ENCODE measurements around the gene KCNK3.
"Not testable (repeated sequence)": the region's sequence is repeated elsewhere in the genome, so short reads cannot be mapped to it uniquely, and the experiment has no call there.

KCNK3 gene

DNA sequence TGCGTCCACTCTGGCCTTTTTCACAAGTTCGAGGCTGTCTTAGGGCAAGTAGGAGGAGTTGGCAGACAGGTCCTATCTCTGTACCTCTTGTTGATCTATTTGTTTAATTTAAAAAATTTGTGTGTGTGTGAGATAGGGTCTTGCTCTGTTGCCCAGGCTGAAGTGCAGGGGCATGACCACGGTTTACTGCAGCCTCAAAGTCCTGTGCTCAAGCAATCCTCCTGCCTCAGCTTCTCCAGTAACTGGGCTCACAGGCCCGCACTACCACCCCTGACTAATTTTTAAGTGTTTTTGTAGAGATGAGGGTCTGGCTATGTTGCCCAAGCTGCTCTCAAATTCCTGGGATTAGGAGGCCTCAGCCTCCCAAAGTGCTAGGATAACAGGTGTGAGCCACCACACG is 67.3 kb downstream of the KCNK3 start:
- DNase-seq = no peak

DNA sequence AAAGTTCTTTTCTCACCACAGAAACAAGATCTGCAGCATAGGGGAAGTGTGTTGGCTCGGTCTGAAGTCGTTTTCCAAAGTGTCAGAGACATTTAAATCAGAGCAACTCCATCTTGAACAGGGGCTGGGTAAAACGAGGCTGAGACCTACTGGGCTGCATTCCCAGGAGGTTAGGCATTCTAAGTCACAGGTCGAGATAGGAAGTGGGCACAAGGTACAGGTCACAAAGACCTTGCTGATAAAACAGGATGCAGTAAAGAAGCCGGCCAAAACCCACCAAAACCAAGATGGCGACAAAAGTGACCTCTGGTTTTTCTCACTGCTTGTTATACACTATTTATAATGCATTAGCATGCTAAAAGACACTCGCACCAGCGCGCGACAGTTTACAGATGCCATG is 68.5 kb downstream of the KCNK3 start:
- not testable (repeated sequence) for DNase-seq

DNA sequence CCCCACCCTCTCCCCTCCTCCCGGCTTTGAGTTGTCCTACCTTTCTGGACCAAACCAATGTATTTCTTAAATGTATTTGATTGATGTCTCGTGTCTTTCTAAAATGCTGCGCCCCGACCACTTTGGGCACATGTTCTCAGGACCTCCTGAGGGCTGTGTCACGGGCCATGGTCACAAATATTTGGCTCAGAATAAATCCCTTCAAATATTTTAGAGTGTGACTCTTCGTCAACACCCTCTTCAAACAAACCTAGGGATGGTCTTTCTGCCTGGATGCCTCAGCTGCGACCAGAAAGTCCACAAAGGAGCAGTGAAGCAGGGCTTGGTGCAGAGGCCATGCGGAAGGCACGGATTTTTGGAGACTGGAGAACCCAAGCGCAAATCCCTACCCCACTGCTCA is 70.5 kb downstream of the KCNK3 start:
- DNase-seq = no peak

DNA sequence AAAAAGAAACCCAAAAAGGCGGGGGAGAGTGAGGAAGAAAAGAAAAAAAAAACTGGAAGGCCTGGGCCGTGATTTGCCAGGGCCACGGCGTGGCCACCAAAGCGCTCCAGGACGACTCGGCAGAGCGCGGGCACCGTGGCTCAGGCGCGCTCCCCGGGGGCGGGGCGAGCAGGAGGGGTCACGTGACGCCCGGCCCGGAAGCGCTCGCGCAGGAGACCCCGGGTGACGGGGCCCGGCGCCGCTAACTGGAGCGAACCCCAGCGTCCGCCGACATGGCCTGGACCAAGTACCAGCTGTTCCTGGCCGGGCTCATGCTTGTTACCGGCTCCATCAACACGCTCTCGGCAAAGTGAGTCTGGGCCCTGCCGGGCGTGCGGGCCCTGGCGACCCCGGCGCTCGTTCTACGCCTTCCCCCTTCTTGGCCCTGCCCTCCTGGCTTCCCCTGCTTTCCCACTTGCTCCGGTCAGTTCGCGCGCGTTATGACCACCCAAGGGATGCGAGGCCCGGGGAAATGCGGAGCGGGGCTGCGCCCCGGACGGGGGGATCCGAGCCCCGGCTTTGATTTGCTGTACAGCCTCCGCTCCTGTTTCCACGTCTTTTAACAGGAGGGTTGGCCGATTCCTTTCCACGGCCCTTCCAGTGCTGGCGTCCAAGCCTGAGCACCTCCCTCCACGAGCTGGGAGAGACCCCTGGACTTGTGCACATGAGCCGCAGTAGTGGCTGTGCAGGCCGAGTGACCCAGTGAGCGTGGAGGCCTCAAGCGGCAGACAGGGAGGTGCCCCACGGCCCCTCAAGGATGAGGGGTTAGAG is 71.8 kb downstream of the KCNK3 start, which contains the start of gene SLC35F6:
Gene SLC35F6 (plus strand): TSS at position 207 of the 810 bp plus-strand sequence. CDS start 66 bp downstream, at position 273.
- DNase-seq = peak; percentile 37

DNA sequence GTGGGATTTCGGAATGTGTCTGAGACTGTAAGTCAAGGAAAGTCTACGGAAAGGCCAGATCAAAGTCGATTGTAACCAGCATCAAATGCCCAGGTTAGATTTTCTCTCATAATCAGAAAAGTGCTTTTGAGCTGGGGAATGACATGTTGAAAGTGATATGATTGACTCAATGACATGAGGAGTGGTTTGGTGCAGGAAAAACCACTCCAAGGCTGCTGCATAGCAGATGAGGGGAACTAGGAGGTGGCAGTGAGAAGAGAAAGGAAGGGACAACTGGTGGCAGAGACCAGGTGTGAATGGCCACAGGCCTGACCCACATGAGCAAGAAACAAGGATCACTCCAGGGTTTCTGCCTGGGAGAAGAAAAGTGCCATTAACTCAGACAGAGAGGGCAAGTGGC is 72.4 kb downstream of the KCNK3 start:
- DNase-seq = no peak

DNA sequence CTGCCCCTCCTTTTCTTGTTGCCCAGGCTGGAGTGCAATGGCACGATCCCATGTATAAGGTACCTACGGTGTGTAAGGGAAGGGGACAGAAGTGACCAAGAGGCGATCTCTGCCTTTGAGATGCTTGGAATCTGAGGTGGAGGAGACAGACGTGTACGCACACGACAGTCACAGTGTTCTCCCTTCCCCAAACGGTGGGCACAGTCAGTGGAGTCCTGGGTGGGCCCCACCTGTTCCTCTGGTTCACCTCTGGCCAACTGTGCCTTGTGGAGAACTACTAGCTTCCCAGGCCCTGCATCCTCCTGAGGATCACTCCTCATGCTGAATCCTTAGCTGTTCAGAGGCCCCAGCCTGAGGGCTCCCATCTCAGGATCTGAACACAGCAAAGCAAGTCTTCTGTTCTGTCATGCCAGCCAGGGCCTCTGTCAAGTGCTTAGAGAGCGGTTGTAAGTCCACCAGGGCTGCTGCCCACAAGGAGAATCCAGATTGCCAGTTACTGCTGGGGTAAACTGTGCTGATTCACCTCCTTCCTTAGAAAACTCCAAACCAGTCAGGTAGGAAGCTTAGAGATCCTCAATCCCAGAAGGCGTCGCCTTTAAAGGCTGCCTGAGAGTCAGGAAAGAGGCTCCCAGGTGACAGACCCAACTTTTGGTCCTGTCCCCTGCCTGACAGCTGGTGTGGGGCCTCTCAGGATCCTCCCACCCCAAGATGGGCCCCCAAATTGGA is 73.1 kb downstream of the KCNK3 start:
- DNase-seq = no peak

DNA sequence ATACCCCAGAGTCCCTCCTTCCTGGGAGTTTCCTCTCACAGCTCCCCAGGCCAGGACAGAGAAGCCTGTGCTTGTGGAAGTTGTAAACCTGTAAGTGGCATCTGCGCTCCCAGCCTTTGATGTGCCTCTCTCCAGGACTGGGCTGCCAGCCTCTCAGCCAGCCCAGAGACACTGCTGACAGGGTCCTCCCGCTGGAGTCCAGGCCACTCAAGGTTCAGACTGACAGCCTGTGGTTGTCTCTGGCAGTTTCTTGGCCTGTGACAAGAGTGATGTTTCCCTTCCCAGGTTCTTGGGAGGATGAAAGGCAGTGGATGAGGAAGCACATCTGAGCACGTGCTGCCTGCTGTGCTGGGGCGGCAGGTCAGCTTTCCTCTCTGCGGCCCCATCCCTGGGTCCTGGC is 74.6 kb downstream of the KCNK3 start:
- no peak for DNase-seq

DNA sequence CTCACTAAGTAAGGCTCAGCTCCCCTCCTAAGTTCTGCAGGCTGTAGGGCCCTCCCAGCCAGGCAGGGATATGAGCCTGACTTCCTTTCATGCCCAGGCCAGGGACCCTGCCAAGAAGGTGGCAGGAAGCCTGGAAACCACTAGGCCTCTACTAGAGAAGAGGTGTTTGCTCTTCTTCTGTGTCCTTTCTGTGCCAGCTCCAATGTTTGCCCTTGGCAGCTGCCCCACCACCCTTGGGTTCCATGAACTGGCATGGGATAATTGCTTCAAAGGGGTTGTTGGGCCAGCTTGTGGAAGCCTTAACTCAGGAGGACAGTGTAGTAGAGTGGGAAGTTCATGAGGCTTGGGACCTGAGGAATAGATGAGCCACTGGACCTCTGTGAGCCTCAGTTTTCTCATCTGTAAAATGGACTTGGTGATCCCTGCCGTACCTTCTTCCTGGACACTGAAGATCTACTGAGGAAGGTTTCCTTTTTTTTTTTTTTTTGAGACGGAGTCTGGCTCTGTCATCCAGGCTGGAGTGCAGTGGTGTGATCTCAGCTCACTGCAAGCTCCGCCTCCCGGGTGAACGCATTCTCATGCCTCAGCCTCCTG is 75.5 kb downstream of the KCNK3 start:
- no peak for DNase-seq

DNA sequence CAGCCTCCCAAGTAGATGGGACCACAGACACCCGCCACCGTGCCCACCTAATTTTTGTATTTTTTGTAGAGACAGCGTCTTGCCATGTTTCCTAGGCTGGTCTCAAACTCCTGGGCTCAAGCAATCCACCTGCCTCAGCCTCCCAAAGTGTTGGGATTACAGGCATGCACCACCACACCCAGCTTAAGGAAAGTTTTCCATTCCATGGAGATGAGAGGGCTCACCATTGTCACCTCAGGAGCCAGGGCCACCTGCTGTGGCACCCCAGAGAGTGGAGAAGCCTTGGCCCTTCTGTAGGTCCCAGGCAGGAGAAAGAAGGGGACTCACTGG is 76.2 kb downstream of the KCNK3 start:
- DNase-seq = no peak

DNA sequence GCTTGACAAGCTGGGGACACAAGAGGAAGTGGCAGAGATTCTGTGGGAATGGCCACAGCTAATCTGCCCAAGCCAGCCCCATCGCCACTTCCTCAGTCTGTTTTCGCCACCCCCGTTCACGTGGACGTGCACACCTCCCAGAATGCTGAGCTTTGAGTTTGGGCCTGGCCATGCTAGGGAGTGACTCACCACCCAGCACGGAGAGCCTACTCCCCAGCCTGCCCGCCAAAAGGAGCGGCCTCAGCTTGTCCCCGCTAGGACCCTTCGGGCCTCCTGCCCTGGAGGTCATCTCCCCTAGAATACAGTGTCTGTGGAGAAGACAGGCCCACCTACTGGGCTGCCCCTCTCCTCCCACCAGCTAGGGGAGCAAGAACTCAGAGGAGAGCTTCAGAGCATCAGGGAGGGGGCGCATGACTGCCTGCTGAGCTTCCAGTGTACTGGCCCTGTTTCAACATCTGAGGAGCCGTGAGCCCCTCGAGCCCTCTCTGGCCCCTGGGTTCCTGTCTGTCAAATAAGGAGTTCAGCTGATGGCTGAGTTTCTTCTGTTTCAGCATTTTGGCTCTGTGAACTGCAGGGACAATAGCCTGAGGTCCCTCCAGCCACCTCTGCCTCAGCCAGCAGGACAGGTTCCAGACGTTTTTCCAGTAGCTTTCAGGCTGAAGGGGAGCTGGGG is 76.7 kb downstream of the KCNK3 start:
- no peak for DNase-seq

DNA sequence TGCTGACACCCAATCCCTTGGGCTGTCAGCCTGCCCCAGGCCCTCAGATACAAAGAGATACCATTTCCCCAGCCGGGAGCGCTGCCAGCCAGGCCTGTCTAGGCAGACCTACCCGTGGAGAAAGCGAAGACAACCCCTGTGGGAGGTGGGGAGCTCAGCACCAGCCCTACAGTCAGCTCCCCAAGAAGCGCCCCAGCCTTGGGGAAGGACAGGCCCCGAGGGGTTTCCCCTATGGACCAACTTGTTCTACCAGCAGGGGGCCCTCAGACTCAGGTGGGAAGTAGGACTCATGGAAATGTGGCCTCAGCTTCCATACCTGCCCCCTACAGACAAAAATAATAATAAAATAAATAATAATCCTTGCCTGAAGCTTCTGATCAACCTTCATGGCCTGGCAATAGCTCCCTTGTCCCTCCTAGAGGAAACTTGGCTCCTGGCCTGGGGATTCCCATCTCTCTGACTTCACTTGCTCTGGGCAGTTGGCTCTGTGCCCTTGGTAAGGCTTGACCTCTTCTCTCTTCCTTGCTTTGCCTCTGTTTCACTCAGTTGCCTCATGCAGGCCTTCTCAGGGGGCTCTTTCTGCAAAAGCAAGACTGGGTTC is 78.6 kb downstream of the KCNK3 start:
- DNase-seq = no peak

DNA sequence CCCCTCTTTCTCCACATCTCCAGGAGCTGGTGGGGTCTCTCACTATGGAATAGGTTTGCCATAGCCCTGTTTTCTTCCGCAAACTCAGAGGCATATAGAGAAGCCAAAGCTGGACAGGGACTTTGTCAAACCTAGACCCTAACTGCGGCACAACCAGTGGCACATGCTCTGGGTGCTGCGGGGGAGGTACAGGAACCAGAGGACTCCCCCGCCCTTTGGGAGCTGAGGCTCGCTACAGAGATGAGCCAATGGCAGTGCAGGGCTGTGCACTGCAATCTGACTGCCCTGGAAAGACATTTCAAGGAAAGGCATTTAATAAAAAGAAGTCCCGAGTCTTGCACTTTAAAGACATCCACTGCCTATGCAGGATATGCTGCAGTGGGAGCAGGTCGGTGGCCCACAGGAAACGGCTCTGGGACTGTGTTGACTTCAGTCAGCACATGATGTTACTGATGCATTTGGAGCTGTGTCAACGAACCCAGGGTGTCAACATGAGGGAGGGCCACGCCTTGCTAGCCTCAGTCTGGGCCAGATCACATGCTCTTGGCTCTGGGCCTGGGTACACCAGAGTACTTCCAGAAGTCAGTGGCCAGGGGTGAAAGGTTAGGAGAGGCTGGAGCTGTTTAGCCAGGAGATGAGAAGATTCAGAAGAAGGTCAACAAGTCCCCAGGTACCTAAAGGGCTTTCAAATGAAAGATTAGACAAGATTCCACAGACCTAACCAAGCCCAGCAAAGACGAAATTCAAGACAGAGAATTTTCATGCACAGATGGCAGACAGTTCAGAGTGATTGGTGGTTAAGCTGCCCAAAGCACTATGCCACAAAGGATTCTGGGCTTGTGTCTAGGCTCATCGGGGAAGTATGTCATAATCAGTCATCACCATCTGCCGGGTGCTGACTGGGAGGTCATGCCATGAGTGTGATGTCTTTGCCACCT is 79.8 kb downstream of the KCNK3 start:
- no peak for DNase-seq

DNA sequence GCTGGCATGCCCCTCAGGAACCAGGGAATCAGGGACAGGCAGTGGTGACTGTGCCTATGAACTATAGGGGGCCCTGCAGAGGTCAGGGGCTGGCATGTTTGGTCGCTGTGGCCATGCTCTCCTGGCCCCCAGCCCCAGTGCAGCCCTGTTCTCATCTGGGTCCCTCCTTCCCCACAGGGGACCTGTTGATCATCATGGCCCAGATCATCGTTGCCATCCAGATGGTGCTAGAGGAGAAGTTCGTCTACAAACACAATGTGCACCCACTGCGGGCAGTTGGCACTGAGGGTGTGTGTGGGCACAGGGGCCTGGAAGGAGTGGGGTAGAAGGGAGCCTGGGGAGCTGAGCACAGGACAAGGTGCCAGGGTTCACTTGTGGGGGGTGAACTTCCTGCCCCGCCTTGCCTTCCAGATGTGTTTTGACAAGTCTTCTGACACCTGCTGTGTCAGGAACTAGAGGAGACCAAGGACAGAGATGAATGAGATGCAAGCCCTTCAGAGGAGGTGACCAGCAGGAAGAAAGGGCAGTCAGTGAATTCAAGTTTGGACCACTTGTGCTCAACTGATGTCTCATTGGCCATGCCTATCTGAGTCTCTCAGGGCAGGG is 83.8 kb downstream of the KCNK3 start:
- DNase-seq = no peak

DNA sequence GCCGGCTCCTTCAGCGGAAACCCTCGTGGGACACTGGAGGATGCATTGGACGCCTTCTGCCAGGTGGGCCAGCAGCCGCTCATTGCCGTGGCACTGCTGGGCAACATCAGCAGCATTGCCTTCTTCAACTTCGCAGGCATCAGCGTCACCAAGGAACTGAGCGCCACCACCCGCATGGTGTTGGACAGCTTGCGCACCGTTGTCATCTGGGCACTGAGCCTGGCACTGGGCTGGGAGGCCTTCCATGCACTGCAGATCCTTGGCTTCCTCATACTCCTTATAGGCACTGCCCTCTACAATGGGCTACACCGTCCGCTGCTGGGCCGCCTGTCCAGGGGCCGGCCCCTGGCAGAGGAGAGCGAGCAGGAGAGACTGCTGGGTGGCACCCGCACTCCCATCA is 85.6 kb downstream of the KCNK3 start:
- no peak for DNase-seq

DNA sequence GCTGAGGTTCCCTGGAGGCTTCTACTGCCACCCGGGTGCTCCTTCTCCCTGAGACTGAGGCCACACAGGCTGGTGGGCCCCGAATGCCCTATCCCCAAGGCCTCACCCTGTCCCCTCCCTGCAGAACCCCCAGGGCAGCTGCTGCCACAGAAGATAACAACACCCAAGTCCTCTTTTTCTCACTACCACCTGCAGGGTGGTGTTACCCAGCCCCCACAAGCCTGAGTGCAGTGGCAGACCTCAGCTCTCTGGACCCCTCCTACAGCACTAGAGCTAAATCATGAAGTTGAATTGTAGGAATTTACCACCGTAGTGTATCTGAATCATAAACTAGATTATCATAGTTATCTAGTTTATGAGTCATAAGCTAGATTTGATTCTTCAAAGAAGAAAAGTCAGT is 86.0 kb downstream of the KCNK3 start:
- no peak for DNase-seq

DNA sequence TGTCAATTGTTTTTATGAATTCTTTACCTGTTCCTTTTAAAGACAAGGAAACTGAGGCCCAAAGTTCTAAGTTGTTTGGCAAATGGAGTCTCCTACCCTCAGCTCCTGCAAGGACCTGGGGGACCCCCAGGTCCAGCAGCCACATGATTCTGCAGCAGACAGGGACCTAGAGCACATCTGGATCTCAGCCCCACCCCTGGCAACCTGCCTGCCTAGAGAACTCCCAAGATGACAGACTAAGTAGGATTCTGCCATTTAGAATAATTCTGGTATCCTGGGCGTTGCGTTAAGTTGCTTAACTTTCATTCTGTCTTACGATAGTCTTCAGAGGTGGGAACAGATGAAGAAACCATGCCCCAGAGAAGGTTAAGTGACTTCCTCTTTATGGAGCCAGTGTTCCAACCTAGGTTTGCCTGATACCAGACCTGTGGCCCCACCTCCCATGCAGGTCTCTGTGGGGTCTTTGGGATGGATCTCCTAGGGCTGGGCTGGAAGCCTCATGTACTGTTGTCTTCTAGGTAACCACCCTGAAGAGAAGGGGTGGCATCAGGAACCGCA is 87.8 kb downstream of the KCNK3 start:
- no peak for DNase-seq

All from NCI-H526 treated with DMSO at 0.1 percent for 48 hours (cell line).